Vagina (tissue), 2 donors: Measurements from ENCODE around the gene RIOK3.

Experiments
- CTCF ChIP-seq, 3 experiments: fragments of 450-650 bp in 2 of 3; fragments of 200-600 bp in 1 of 3; sonication (generic) in 1 of 3; IDR thresholded peaks; one replicate each; pipeline ENCODE4 v1.5.1; 2017 to 2019; ENCODE audit warnings: antibody characterized with exemption in 3 of 3, mild to moderate bottlenecking in 2 of 3, moderate library complexity in 2 of 3
- POLR2A ChIP-seq, 2 donors: fragments of 450-650 bp; IDR thresholded peaks; one replicate each; pipeline ENCODE4 v1.6.1; 2017; ENCODE audit warnings: antibody characterized with exemption in 2 of 2, mild to moderate bottlenecking in 2 of 2, moderate library complexity in 2 of 2

GRCh38 chr18:23502516-23503037 is 49.5 kb downstream of the RIOK3 start:
- TF ChIP-seq POLR2A (IDR thresholded peaks at IDR 0.05) (no peak), CTCF (IDR thresholded peaks at IDR 0.05) (no peak)
